Trophoblast cell (in vitro differentiated cells and primary cell): Measurements from ENCODE around the gene SEZ6.

Source experiments
- DNase-seq, 2 donors: peaks; one replicate each; pipeline ENCODE4 v3.0.0-alpha.2; 2016
- H2AFZ ChIP-seq: 2 replicates; pipeline ENCODE4 v1.6.1; 2013; ENCODE audit warnings: low read length, moderate library complexity, mild to moderate bottlenecking; ENCODE audit not compliant: insufficient read depth, poor library complexity
- H2AK5ac ChIP-seq: 2 replicates; pipeline ENCODE4 v1.6.1; 2013; ENCODE audit warnings: mild to moderate bottlenecking, low read length
- H2BK120ac ChIP-seq: 2 replicates; pipeline ENCODE4 v1.6.1; 2013; ENCODE audit warnings: low read length, mild to moderate bottlenecking, moderate library complexity; ENCODE audit not compliant: insufficient read depth, poor library complexity
- H2BK12ac ChIP-seq: 2 replicates; pipeline ENCODE4 v1.6.1; 2013; ENCODE audit warnings: mild to moderate bottlenecking, low read length, moderate library complexity
- H2BK5ac ChIP-seq: 2 replicates; pipeline ENCODE4 v1.6.1; 2013; ENCODE audit warnings: low read length, low read depth, moderate library complexity, mild to moderate bottlenecking; ENCODE audit not compliant: poor library complexity
- H3K14ac ChIP-seq: 2 replicates; pipeline ENCODE4 v1.6.1; 2013; ENCODE audit warnings: mild to moderate bottlenecking, low read length
- H3K18ac ChIP-seq: 2 replicates; pipeline ENCODE4 v1.6.1; 2013; ENCODE audit warnings: mild to moderate bottlenecking, low read length
- H3K23ac ChIP-seq: 2 replicates; pipeline ENCODE4 v1.6.1; 2013; ENCODE audit warnings: low read length
- H3K27ac ChIP-seq: 2 replicates; pipeline ENCODE4 v1.5.1; 2013; ENCODE audit warnings: low read depth, mild to moderate bottlenecking, inconsistent platforms, low read length, moderate library complexity
- H3K27me3 ChIP-seq: 2 replicates; pipeline ENCODE4 v1.6.1; 2013; ENCODE audit warnings: inconsistent platforms, mild to moderate bottlenecking, low read length, moderate library complexity; ENCODE audit not compliant: insufficient read depth
- H3K36me3 ChIP-seq, 2 experiments: 1 replicate in 1 of 2; 2 replicates in 1 of 2; pipeline ENCODE4 v1.6.1; 2013; ENCODE audit warnings: low read length in 2 of 2, mild to moderate bottlenecking in 2 of 2, moderate library complexity in 1 of 2; ENCODE audit not compliant: insufficient read depth in 2 of 2, control insufficient read depth in 1 of 2
- H3K4ac ChIP-seq: 2 replicates; pipeline ENCODE4 v1.6.1; 2013; ENCODE audit warnings: low read depth, mild to moderate bottlenecking, low read length, moderate library complexity
- H3K4me1 ChIP-seq, 2 experiments: 1 replicate in 1 of 2; 2 replicates in 1 of 2; pipeline ENCODE4 v1.6.1; 2013; ENCODE audit warnings: low read length in 2 of 2, mild to moderate bottlenecking in 2 of 2, moderate library complexity in 1 of 2; ENCODE audit not compliant: insufficient read depth in 2 of 2, control insufficient read depth in 1 of 2
- H3K4me2 ChIP-seq: 2 replicates; pipeline ENCODE4 v1.6.1; 2013; ENCODE audit warnings: inconsistent platforms, mild to moderate bottlenecking, low read length, moderate library complexity
- H3K4me3 ChIP-seq: 2 replicates; pipeline ENCODE4 v1.5.1; 2013; ENCODE audit warnings: mild to moderate bottlenecking, low read depth, low read length, inconsistent platforms
- H3K79me1 ChIP-seq: one replicate; pipeline ENCODE4 v1.6.1; 2013; ENCODE audit warnings: low read length
- H3K79me2 ChIP-seq: 2 replicates; pipeline ENCODE4 v1.6.1; 2013; ENCODE audit warnings: low read length, mild to moderate bottlenecking; ENCODE audit not compliant: control insufficient read depth, insufficient read depth, poor library complexity
- H3K9ac ChIP-seq: 2 replicates; pipeline ENCODE4 v1.6.1; 2013; ENCODE audit warnings: mild to moderate bottlenecking, low read length
- H3K9me3 ChIP-seq: 2 replicates; pipeline ENCODE4 v1.6.1; 2013; ENCODE audit warnings: low read depth, mild to moderate bottlenecking, control low read depth, inconsistent platforms, low read length; ENCODE audit not compliant: insufficient read depth
- H4K12ac ChIP-seq: 2 replicates; pipeline ENCODE4 v1.6.1; 2013; ENCODE audit warnings: low read depth, mild to moderate bottlenecking, low read length, moderate library complexity
- H4K8ac ChIP-seq: 2 replicates; pipeline ENCODE4 v1.6.1; 2013; ENCODE audit warnings: low read depth, mild to moderate bottlenecking, low read length, moderate library complexity
- H4K91ac ChIP-seq: one replicate; pipeline ENCODE4 v1.6.1; 2013; ENCODE audit warnings: low read depth, mild to moderate bottlenecking, low read length, moderate library complexity
- WGBS: extraction: QIAGEN DNeasy Blood & Tissue Kit; methylation state at CpG from one replicate; pipeline ENCODE4 v1.1.7; 2013; ENCODE audit warnings: missing lambda C conversion rate; ENCODE audit not compliant: insufficient read length, insufficient coverage; ENCODE audit errors: extremely low coverage; 5-methylcytosine and 5-hydroxymethylcytosine counted together

The SEZ6 gene

DNA sequence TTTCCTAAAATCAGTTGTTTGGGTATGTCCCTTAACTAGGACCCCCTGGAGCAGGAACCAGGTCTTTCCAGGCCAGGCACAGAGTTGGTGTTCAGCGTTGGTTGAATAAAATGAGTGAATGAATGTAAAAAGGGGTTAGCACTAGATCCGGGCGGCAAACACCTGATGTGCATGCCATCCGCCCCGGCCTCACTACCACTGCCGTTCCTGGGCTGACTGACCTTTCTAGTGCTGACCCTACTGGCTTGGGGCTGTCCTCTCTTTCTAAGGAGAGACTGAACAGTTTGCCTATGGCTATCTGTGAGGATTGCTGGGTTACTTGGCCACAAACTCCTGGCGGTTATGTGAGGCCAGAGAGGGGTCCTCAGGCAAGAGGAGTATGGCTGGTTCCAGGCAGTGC, 44.4 kb downstream of the SEZ6 start:
- Histone ChIP-seq H3K27ac (no peak overlapping the region), H3K27me3 (no peaks in the 10 kb centered on the region), H3K4me2 (no peak overlapping the region), H3K4me1 (no peaks in the 10 kb centered on the region), H3K9me3 (peaks cover 2% of the 10 kb centered on the region), H3K18ac (no peak overlapping the region), H3K14ac (no peak overlapping the region), H3K4me3 (no peak overlapping the region), H3K4ac (no peak overlapping the region), H2BK5ac (no peak overlapping the region), H3K79me2 (no peaks in the 10 kb centered on the region), H4K12ac (no peak overlapping the region), H2AK5ac (no peak overlapping the region), H4K91ac (no peak overlapping the region), H3K9ac (no peak overlapping the region), H2BK120ac (no peak overlapping the region), H4K8ac (no peak overlapping the region), H2AFZ (no peak overlapping the region), H3K36me3 (no peaks in the 10 kb centered on the region), H3K23ac (no peak overlapping the region), H3K79me1 (no peaks in the 10 kb centered on the region), H2BK12ac (no peak overlapping the region)
- DNase-seq: no peak
- WGBS: no CpG with 5 or more reads among the region's 7 CpGs

DNA sequence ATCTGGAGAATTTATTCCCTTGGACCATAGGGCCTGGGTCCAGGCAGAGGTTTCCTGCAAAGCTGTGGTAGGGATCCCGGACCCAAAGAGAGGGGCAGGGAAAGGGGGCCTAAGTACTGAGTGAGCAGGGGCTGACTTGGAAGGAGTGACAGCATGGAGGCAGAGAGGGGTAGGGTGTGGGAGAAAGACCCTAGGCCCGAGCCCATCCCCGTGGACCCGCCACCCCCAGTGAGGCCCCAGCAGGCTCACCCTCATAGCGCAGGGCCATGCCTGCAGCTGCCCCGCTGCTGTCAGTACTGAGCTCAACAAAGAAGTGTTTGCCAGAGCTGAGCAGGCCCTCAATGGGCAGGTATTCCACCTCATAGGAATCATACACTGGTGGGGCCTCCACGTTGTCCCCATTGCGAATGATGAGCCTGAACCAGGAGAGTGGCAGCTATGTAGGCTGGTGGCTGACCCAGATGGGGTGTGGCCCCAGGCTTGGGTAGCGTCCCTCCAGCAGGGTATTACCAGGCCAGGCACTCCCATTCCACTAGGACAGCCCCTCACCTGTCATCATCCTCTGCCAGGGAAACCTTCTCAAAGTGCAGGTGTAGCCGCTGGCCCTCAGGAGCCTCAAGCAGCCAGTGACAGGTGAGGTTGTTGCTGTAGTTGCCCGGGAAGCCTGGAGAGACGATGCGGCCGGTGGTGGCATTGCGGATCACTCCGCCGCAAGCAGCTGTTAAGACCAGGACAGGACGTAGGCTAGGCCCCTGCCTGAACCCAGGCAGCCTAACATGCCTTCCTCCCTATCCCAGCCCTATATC, 45.4 kb downstream of the SEZ6 start:
- WGBS: no CpG with 5 or more reads among the region's 18 CpGs
- Histone ChIP-seq H3K79me2 (no peaks in the 10 kb centered on the region), H3K14ac (no peak overlapping the region)

GRCh38 chr17:28959471-28959871, 46.4 kb downstream of the SEZ6 start:
- Histone ChIP-seq H2AFZ (no peak overlapping the region), H3K23ac (no peak overlapping the region), H4K12ac (no peak overlapping the region), H4K8ac (no peak overlapping the region), H3K79me1 (no peaks in the 10 kb centered on the region), H3K9me3 (peaks cover 2% of the 10 kb centered on the region), H3K79me2 (no peaks in the 10 kb centered on the region), H2BK120ac (no peak overlapping the region), H3K27me3 (no peaks in the 10 kb centered on the region), H3K9ac (no peak overlapping the region), H3K18ac (no peak overlapping the region), H4K91ac (no peak overlapping the region), H3K36me3 (no peaks in the 10 kb centered on the region), H3K4me3 (no peak overlapping the region), H2BK5ac (no peak overlapping the region), H3K4ac (no peak overlapping the region), H3K4me1 (no peaks in the 10 kb centered on the region), H3K4me2 (no peak overlapping the region), H2AK5ac (no peak overlapping the region), H3K14ac (no peak overlapping the region), H2BK12ac (no peak overlapping the region), H3K27ac (no peak overlapping the region)
- WGBS: no CpG with 5 or more reads among the region's 9 CpGs
- DNase-seq: no peak

More for the DNA sequence above, 45.4 kb downstream of the SEZ6 start:
- no peaks in the 10 kb centered on the region for H3K27me3 ChIP-seq
- H2BK12ac ChIP-seq: no peak overlapping the region
- no peaks in the 10 kb centered on the region for H3K79me1 ChIP-seq
- no peak overlapping the region for H4K91ac ChIP-seq
- no peak overlapping the region for H3K4me2 ChIP-seq
- H3K9me3 ChIP-seq: peaks cover 2% of the 10 kb centered on the region
- H3K18ac ChIP-seq: no peak overlapping the region
- H3K36me3 ChIP-seq: no peaks in the 10 kb centered on the region
- H2AK5ac ChIP-seq: no peak overlapping the region
- H2BK5ac ChIP-seq: no peak overlapping the region
- no peak overlapping the region for H3K27ac ChIP-seq
- H2AFZ ChIP-seq: no peak overlapping the region
- H2BK120ac ChIP-seq: no peak overlapping the region
- H4K8ac ChIP-seq: no peak overlapping the region
- H3K4me3 ChIP-seq: no peak overlapping the region
- no peak overlapping the region for H3K9ac ChIP-seq
- H3K23ac ChIP-seq: no peak overlapping the region
- no peak overlapping the region for H3K4ac ChIP-seq
- DNase-seq: no peak
- H3K4me1 ChIP-seq: no peaks in the 10 kb centered on the region
- no peak overlapping the region for H4K12ac ChIP-seq

GRCh38 chr17:28958820-28959455, 46.9 kb downstream of the SEZ6 start:
- Histone ChIP-seq H3K36me3 (no peaks in the 10 kb centered on the region), H3K27ac (no peak overlapping the region), H3K4me2 (no peak overlapping the region), H3K4me1 (no peaks in the 10 kb centered on the region), H3K23ac (no peak overlapping the region), H3K4me3 (no peak overlapping the region), H3K9me3 (peaks cover 2% of the 10 kb centered on the region), H4K91ac (no peak overlapping the region), H2AFZ (no peak overlapping the region), H3K79me1 (no peaks in the 10 kb centered on the region), H3K79me2 (no peaks in the 10 kb centered on the region), H3K18ac (no peak overlapping the region), H2BK120ac (no peak overlapping the region), H4K12ac (no peak overlapping the region), H2BK5ac (no peak overlapping the region), H3K27me3 (no peaks in the 10 kb centered on the region), H3K14ac (no peak overlapping the region), H3K9ac (no peak overlapping the region), H4K8ac (no peak overlapping the region), H2BK12ac (no peak overlapping the region), H2AK5ac (no peak overlapping the region), H3K4ac (no peak overlapping the region)
- no peak for DNase-seq
- no CpG with 5 or more reads among the region's 18 CpGs for WGBS
